ENCODE results near the gene MAFF. TPM values are rescaled to one million over a fixed set of nuclear protein-coding genes. Genes with fewer than 3 reads are reported as not detected.

MAFF gene
- total RNA-seq, 1 experiment from 2014 or later, result 5.8 TPM

GRCh38 chr22:38172832-38173640 is 28.8 kb upstream of the MAFF start:
- no peak overlapping the region for H2AK5ac ChIP-seq (ENCODE audit: insufficient read length, low read length)
- no peak overlapping the region for H2BK12ac ChIP-seq (ENCODE audit: insufficient read length, low read depth, low read length)
- peak overlapping the region; percentile 16; the same call in 1 of the 2 replicates for H3K14ac ChIP-seq (ENCODE audit: insufficient read depth, low read length)
- whole genome bisulfite sequencing (ENCODE audit: extremely low coverage, insufficient read length, low lambda C conversion rate), result no CpG with 5 or more reads among the region's 16 CpGs
- no peak overlapping the region for H3K27ac ChIP-seq (ENCODE audit: insufficient read length, low read depth, low read length)
- Mint-ChIP-seq H3K9me3 (no peaks in the 10 kb centered on the region), H3K4me1 (peaks cover 9 to 20% of the 10 kb centered on the region in 2 experiments), H3K4me3 (0 out of 5 replicates have a peak overlapping the region, but pooled peaks of 1 of the 2 experiments have one; percentile 56), H3K27ac (peak overlapping the region; percentile 30 to 95 (median 84); a peak in 4 of 7 replicates), H3K27me3 (ENCODE audit: low read depth) (peaks cover 3% of the 10 kb centered on the region; the same call in 1 of the 2 replicates), H3K36me3 (ENCODE audit: insufficient read depth in 1 of 3, low read depth in 3 of 3) (peaks cover under 1 to 6% (median 6%) of the 10 kb centered on the region in 3 experiments; a peak in 5 of 7 replicates)
- H2BK15ac ChIP-seq (ENCODE audit: low read depth, low read length), result no peak overlapping the region
- no peaks in the 10 kb centered on the region; the same call in 1 of the 2 replicates for H3K4me1 ChIP-seq (ENCODE audit: insufficient read depth, low read length)
- no peak overlapping the region for H3K4ac ChIP-seq (ENCODE audit: low read depth, low read length)
- no peak overlapping the region for H2BK120ac ChIP-seq (ENCODE audit: low read depth, low read length, poor library complexity, severe bottlenecking)
- no peaks in the 10 kb centered on the region for H4K20me1 ChIP-seq (ENCODE audit: control insufficient read depth, insufficient read depth, insufficient read length)
- H3K79me2 ChIP-seq (ENCODE audit: insufficient read depth, low read length), result no peaks in the 10 kb centered on the region
- no peaks in the 10 kb centered on the region for H3K27me3 ChIP-seq (ENCODE audit: insufficient read depth, low read length)
- H3K23ac ChIP-seq (ENCODE audit: insufficient read length, low read depth, low read length), result no peak overlapping the region
- H3K4me2 ChIP-seq (ENCODE audit: insufficient read depth, insufficient read length, low read length), result no peak overlapping the region
- no peaks in the 10 kb centered on the region for H3K79me1 ChIP-seq (ENCODE audit: insufficient read depth, low read depth, low read length, poor library complexity, severe bottlenecking)
- no peak overlapping the region for H3T11ph ChIP-seq (ENCODE audit: low read length)
- no peak overlapping the region for H3K9ac ChIP-seq (ENCODE audit: extremely low read depth, insufficient read length, low read length)
- no peaks in the 10 kb centered on the region for H3K9me3 ChIP-seq (ENCODE audit: control insufficient read depth, low read depth, low read length)
- no peak overlapping the region for H4K8ac ChIP-seq (replicated peaks; ENCODE audit: insufficient read length, low read depth, low read length)
- TF ChIP-seq, protein P1, sequence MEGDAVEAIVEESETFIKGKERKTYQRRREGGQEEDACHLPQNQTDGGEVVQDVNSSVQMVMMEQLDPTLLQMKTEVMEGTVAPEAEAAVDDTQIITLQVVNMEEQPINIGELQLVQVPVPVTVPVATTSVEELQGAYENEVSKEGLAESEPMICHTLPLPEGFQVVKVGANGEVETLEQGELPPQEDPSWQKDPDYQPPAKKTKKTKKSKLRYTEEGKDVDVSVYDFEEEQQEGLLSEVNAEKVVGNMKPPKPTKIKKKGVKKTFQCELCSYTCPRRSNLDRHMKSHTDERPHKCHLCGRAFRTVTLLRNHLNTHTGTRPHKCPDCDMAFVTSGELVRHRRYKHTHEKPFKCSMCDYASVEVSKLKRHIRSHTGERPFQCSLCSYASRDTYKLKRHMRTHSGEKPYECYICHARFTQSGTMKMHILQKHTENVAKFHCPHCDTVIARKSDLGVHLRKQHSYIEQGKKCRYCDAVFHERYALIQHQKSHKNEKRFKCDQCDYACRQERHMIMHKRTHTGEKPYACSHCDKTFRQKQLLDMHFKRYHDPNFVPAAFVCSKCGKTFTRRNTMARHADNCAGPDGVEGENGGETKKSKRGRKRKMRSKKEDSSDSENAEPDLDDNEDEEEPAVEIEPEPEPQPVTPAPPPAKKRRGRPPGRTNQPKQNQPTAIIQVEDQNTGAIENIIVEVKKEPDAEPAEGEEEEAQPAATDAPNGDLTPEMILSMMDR (conservative IDR thresholded peaks at IDR 0.05), result no peak
- H2AFZ ChIP-seq (ENCODE audit: low read length), result no peak overlapping the region
- H3K18ac ChIP-seq (ENCODE audit: insufficient read length, low read depth, low read length), result no peak overlapping the region
- no peak for DNase-seq
- H3K56ac ChIP-seq (ENCODE audit: insufficient read length, low read depth, low read length), result no peak overlapping the region
- H4K91ac ChIP-seq (ENCODE audit: insufficient read length, low read depth, low read length), result no peak overlapping the region
- no peak overlapping the region for H2BK20ac ChIP-seq (ENCODE audit: low read depth, low read length, poor library complexity, severe bottlenecking)
- no peaks in the 10 kb centered on the region for H3K23me2 ChIP-seq (ENCODE audit: insufficient read length, low read depth, low read length, poor library complexity, severe bottlenecking)
- no peak overlapping the region for H2BK5ac ChIP-seq (ENCODE audit: insufficient read length, low read length)
- H4K5ac ChIP-seq (ENCODE audit: insufficient read length, low read depth, low read length), result no peak overlapping the region
